A549 (cell line): ENCODE measurements around the gene MAPK4. TPM values are rescaled to one million over a fixed set of nuclear protein-coding genes. Genes with fewer than 3 reads are reported as not detected.

Source experiments
- ATAC-seq, 2 experiments: fragments of 200-7000 bp in 1 of 2; fragments of >200 bp in 1 of 2; cut with Nextera tagmentation in 1 of 2; cut with Tn5 transposase in 1 of 2; 3 replicates each; pipeline versions ENCODE4 v1.8.0 to v1.9.1; 2018 to 2020; ENCODE audit warnings: mild to moderate bottlenecking in 1 of 2, moderate library complexity in 1 of 2
- CTCF ChIA-PET: fragments of 300-600 bp; sonication (Branson Sonifier 250); formaldehyde crosslinking; extraction: SDS; loops from one replicate; lab custom pipeline; 2021; ENCODE audit warnings: antibody characterized with exemption, inconsistent platforms; lab: Yijun Ruan, JAX
- POLR2A ChIA-PET: fragments of 350-600 bp; formaldehyde crosslinking; extraction: SDS; loops from one replicate; lab custom pipeline; 2021; ENCODE audit warnings: antibody characterized with exemption, inconsistent platforms; lab: Yijun Ruan, JAX
- DNase-seq, 2 experiments: peaks; one replicate each; pipeline versions ENCODE4 v3.0.0 to v3.0.0-alpha.2; 2011 to 2016; ENCODE audit warnings: low read depth in 1 of 2, low spot score in 1 of 2
- FAIRE-seq: peaks from 2 replicates; lab custom pipeline; 2011; peaks lifted over from hg19 to GRCh38; lab: Jason Lieb, UNC
- H3K27ac ChIP-seq, 2 experiments: fragments of >200 bp; sonication (Bioruptor Twin); formaldehyde crosslinking; 3 replicates each; pipeline ENCODE4 v1.5.1; 2016 to 2017
- H3K4me1 ChIP-seq: fragments of >200 bp; sonication (Bioruptor Twin); formaldehyde crosslinking; 3 replicates; pipeline ENCODE4 v1.6.1; 2016
- H3K4me2 ChIP-seq: fragments of >200 bp; sonication (Bioruptor Twin); formaldehyde crosslinking; 3 replicates; pipeline ENCODE4 v1.6.1; 2016
- H3K4me3 ChIP-seq: fragments of >200 bp; sonication (Bioruptor Twin); formaldehyde crosslinking; 3 replicates; pipeline ENCODE4 v1.5.1; 2016
- H3K9me3 ChIP-seq: fragments of >200 bp; sonication (Bioruptor Twin); formaldehyde crosslinking; 3 replicates; pipeline ENCODE4 v1.6.1; 2016
- BHLHE40 ChIP-seq: IDR thresholded peaks from 2 replicates; pipeline ENCODE4 v1.6.1; 2012; ENCODE audit warnings: low read depth, low read length, inconsistent platforms
- CHD4 ChIP-seq: fragments of 200-600 bp; sonication (generic); IDR thresholded peaks from 2 replicates; pipeline ENCODE4 v1.6.1; 2016; ENCODE audit warnings: antibody characterized with exemption, mild to moderate bottlenecking, borderline replicate concordance
- EP300 ChIP-seq, 2 experiments: fragments of >200 bp; sonication (Bioruptor Twin); formaldehyde crosslinking; IDR thresholded peaks; 2 replicates in 1 of 2; 3 replicates in 1 of 2; pipeline ENCODE4 v1.6.1; 2016 to 2017
- ESRRA ChIP-seq: fragments of 150-350 bp; IDR thresholded peaks from 2 replicates; pipeline ENCODE4 v1.6.1; 2014; ENCODE audit warnings: mild to moderate bottlenecking, low read length, borderline replicate concordance
- FOSB ChIP-seq: fragments of 250-450 bp; sonication (Bioruptor Pico); IDR thresholded peaks from 2 replicates; pipeline ENCODE4 v1.5.0; 2020; ENCODE audit warnings: mild to moderate bottlenecking, moderate library complexity
- FOSL2 ChIP-seq, 2 experiments: fragments of 450-650 bp in 1 of 2; fragments of >200 bp in 1 of 2; sonication (Bioruptor Twin) in 1 of 2; formaldehyde crosslinking; IDR thresholded peaks; 2 replicates each; pipeline versions ENCODE4 v1.5.0 to v1.6.1; 2016 to 2020; ENCODE audit warnings: mild to moderate bottlenecking in 1 of 2, moderate library complexity in 1 of 2
- HOXB13 ChIP-seq: fragments of 250-450 bp; sonication (Bioruptor Pico); IDR thresholded peaks from 2 replicates; pipeline ENCODE4 v1.5.0; 2020; ENCODE audit warnings: low read depth, mild to moderate bottlenecking, moderate library complexity
- HOXB5 ChIP-seq: fragments of 250-450 bp; sonication (Bioruptor Pico); IDR thresholded peaks from 2 replicates; pipeline ENCODE4 v1.5.0; 2020; ENCODE audit warnings: mild to moderate bottlenecking, moderate library complexity
- JUN ChIP-seq, 2 experiments: fragments of >200 bp; sonication (Bioruptor Twin); formaldehyde crosslinking; IDR thresholded peaks; 2 replicates in 1 of 2; 3 replicates in 1 of 2; pipeline ENCODE4 v1.6.1; 2016 to 2017
- KDM5A ChIP-seq: fragments of 200-600 bp; sonication (generic); IDR thresholded peaks from 2 replicates; pipeline ENCODE4 v1.6.1; 2016; ENCODE audit warnings: antibody characterized with exemption, mild to moderate bottlenecking
- MAZ ChIP-seq: fragments of 150-350 bp; IDR thresholded peaks from 2 replicates; pipeline ENCODE4 v1.6.1; 2014; ENCODE audit warnings: antibody characterized with exemption, low read depth, low read length, borderline replicate concordance
- MYC ChIP-seq: IDR thresholded peaks from 2 replicates; pipeline ENCODE4 v1.6.1; 2012; ENCODE audit warnings: mild to moderate bottlenecking, inconsistent platforms, low read length, improper control_type of control experiment, borderline replicate concordance
- POLR2AphosphoS2 ChIP-seq: conservative IDR thresholded peaks from 2 replicates; pipeline ENCODE4 v1.6.1; 2012; ENCODE audit warnings: low read length, improper control_type of control experiment, inconsistent platforms
- RARB ChIP-seq: fragments of 250-450 bp; sonication (Bioruptor Pico); IDR thresholded peaks from 2 replicates; pipeline ENCODE4 v1.8.0; 2021; ENCODE audit warnings: mild to moderate bottlenecking, moderate library complexity
- RNF2 ChIP-seq: fragments of 200-600 bp; sonication (generic); IDR thresholded peaks from 2 replicates; pipeline ENCODE4 v1.6.1; 2016; ENCODE audit warnings: low read depth, mild to moderate bottlenecking, antibody characterized with exemption, moderate library complexity, borderline replicate concordance
- SREBF2 ChIP-seq: fragments of 450-650 bp; IDR thresholded peaks from 2 replicates; pipeline ENCODE4 v1.6.1; 2014; ENCODE audit warnings: mild to moderate bottlenecking, moderate library complexity
- ZC3H11A ChIP-seq: fragments of 450-650 bp; IDR thresholded peaks from 2 replicates; pipeline ENCODE4 v1.6.1; 2014; ENCODE audit warnings: antibody characterized with exemption, mild to moderate bottlenecking
- ZNF302 ChIP-seq: fragments of 250-450 bp; sonication (Bioruptor Pico); IDR thresholded peaks from 2 replicates; pipeline ENCODE4 v1.9.0; 2021; ENCODE audit warnings: inconsistent platforms, mild to moderate bottlenecking, moderate library complexity
- ZSCAN20 ChIP-seq: fragments of 250-450 bp; sonication (Bioruptor Pico); IDR thresholded peaks from 2 replicates; pipeline ENCODE4 v1.8.0; 2022; ENCODE audit warnings: mild to moderate bottlenecking, moderate library complexity
- WGBS: methylation state at CpG from one replicate; pipeline ENCODE4 v1.1.6; 2017; ENCODE audit errors: missing lambda C conversion rate; 5-methylcytosine and 5-hydroxymethylcytosine counted together
- polyA plus RNA-seq, 4 experiments: library from polyadenylated mRNA; depleted of rRNA in 3 of 4; stranded (reverse); fragments of >200 nt; fragmentation: RNase III in 1 of 4; extraction: RNeasy Plus Mini Kit Qiagen cat#74134 plus additional on column Dnase treatment in 1 of 4; gene quantifications; 2 replicates in 3 of 4; 3 replicates in 1 of 4; pipeline ENCODE4 v1.2.3, GENCODE V29; 2011 to 2017
- TF ChIP-seq, protein P1 (sequence below): fragments of >200 bp; sonication (Bioruptor Twin); formaldehyde crosslinking; IDR thresholded peaks from 3 replicates; pipeline ENCODE4 v1.6.1; 2016
- TF ChIP-seq, protein P2 (sequence below): fragments of 250-450 bp; sonication (Bioruptor Pico); IDR thresholded peaks from 2 replicates; pipeline ENCODE4 v1.5.0; 2021; ENCODE audit warnings: mild to moderate bottlenecking, moderate library complexity, borderline replicate concordance
- TF ChIP-seq, protein P3 (sequence below): fragments of 250-450 bp; sonication (Bioruptor Pico); IDR thresholded peaks from 2 replicates; pipeline ENCODE4 v1.5.0; 2020; ENCODE audit warnings: low read depth, mild to moderate bottlenecking, moderate library complexity
- TF ChIP-seq, protein P4 (sequence below): fragments of 450-650 bp; IDR thresholded peaks from 2 replicates; pipeline ENCODE4 v1.6.1; 2014; ENCODE audit warnings: antibody characterized with exemption
- TF ChIP-seq, protein P5 (sequence below): fragments of >200 bp; sonication (Bioruptor Twin); formaldehyde crosslinking; IDR thresholded peaks from 3 replicates; pipeline ENCODE4 v1.5.1; 2016
- TF ChIP-seq, protein P6 (sequence below): IDR thresholded peaks from 2 replicates; pipeline ENCODE4 v1.6.1; 2012

Gene MAPK4
- polyA plus RNA-seq, 2 of the 4 experiments (the other 2 are of a cell fraction): 0.01 TPM; not detected in 1

DNA sequence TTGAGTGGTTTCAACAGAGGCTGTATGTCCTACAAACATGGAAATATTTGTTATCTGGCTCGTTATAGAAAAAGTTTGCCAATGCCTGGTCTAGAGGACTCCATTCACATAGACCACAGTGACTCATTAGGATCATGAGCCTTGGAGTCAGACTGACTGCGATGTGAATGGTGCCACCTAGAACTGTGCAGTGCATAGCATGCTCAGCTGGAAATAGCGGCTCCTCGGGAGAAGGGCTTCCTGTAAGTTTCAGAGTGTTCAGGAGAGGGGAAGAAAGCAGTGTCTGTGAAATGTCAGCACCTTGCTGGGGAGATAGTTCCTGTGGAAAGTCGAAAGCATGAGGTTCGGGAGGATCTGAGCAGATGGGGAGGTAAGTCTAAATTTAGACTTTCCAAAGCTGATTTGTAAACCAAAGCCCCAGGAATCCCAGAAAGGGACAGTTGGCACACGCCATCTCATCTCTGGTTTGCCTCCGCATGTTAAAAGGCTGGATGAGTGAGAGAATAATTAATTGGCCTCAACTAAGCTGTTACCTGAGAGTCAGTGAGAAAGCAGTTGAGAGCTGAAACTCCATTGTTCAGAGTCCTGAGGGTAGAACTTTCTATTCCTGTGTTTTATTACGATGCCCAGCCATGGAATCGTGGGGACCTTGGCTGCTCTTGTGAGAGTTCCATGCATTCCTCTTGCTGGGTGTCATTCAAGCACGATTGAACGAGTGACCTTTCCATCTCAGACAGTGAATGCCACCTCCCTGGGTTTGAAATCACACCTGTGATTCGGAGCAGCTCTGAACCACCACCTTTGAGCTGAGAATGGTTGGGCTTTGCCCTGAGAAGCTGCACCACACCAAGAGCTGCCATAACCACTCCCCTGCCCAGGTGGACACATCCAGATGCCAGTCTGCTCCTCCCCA is 99.5 kb downstream of the MAPK4 start:
- no peaks in the 10 kb centered on the region for H3K4me1 ChIP-seq
- H3K27ac ChIP-seq: no peak overlapping the region
- ATAC-seq (peak; percentile 87 to 90), DNase-seq (peak; percentile 16 to 44), FAIRE-seq (no peak)
- CTCF ChIA-PET: no interaction called here
- WGBS: 20% methylated on average over 13 of the region's 13 CpGs
- no peak overlapping the region for H3K4me2 ChIP-seq
- H3K9me3 ChIP-seq: 0 out of 3 replicates have a peak, but pooled peaks cover 5% of the 10 kb centered on the region
- TF ChIP-seq, protein P1, sequence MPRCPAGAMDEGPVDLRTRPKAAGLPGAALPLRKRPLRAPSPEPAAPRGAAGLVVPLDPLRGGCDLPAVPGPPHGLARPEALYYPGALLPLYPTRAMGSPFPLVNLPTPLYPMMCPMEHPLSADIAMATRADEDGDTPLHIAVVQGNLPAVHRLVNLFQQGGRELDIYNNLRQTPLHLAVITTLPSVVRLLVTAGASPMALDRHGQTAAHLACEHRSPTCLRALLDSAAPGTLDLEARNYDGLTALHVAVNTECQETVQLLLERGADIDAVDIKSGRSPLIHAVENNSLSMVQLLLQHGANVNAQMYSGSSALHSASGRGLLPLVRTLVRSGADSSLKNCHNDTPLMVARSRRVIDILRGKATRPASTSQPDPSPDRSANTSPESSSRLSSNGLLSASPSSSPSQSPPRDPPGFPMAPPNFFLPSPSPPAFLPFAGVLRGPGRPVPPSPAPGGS: no peak
- TF ChIP-seq FOSB (no peak), KDM5A (no peak), SREBF2 (no peak), FOSL2 (IDR thresholded peaks at IDR 0.05) (no peak), FOSL2 (CRISPR knock-in tag; IDR thresholded peaks at IDR 0.05) (no peak), POLR2AphosphoS2 (no peak), ZSCAN20 (CRISPR knock-in tag) (no peak), RNF2 (no peak), ZNF302 (CRISPR knock-in tag) (no peak), RARB (no peak), ZC3H11A (no peak)
- TF ChIP-seq, protein P2, sequence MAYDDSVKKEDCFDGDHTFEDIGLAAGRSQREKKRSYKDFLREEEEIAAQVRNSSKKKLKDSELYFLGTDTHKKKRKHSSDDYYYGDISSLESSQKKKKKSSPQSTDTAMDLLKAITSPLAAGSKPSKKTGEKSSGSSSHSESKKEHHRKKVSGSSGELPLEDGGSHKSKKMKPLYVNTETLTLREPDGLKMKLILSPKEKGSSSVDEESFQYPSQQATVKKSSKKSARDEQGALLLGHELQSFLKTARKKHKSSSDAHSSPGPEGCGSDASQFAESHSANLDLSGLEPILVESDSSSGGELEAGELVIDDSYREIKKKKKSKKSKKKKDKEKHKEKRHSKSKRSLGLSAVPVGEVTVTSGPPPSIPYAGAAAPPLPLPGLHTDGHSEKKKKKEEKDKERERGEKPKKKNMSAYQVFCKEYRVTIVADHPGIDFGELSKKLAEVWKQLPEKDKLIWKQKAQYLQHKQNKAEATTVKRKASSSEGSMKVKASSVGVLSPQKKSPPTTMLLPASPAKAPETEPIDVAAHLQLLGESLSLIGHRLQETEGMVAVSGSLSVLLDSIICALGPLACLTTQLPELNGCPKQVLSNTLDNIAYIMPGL (CRISPR knock-in tag): no peak
- TF ChIP-seq, protein P3, sequence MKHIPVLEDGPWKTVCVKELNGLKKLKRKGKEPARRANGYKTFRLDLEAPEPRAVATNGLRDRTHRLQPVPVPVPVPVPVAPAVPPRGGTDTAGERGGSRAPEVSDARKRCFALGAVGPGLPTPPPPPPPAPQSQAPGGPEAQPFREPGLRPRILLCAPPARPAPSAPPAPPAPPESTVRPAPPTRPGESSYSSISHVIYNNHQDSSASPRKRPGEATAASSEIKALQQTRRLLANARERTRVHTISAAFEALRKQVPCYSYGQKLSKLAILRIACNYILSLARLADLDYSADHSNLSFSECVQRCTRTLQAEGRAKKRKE: no peak
- TF ChIP-seq, protein P4, sequence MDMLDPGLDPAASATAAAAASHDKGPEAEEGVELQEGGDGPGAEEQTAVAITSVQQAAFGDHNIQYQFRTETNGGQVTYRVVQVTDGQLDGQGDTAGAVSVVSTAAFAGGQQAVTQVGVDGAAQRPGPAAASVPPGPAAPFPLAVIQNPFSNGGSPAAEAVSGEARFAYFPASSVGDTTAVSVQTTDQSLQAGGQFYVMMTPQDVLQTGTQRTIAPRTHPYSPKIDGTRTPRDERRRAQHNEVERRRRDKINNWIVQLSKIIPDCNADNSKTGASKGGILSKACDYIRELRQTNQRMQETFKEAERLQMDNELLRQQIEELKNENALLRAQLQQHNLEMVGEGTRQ: no peak
- TF ChIP-seq, protein P5, sequence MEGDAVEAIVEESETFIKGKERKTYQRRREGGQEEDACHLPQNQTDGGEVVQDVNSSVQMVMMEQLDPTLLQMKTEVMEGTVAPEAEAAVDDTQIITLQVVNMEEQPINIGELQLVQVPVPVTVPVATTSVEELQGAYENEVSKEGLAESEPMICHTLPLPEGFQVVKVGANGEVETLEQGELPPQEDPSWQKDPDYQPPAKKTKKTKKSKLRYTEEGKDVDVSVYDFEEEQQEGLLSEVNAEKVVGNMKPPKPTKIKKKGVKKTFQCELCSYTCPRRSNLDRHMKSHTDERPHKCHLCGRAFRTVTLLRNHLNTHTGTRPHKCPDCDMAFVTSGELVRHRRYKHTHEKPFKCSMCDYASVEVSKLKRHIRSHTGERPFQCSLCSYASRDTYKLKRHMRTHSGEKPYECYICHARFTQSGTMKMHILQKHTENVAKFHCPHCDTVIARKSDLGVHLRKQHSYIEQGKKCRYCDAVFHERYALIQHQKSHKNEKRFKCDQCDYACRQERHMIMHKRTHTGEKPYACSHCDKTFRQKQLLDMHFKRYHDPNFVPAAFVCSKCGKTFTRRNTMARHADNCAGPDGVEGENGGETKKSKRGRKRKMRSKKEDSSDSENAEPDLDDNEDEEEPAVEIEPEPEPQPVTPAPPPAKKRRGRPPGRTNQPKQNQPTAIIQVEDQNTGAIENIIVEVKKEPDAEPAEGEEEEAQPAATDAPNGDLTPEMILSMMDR: no peak
- POLR2A ChIA-PET: no interaction called here
- no peak overlapping the region for H3K4me3 ChIP-seq

DNA sequence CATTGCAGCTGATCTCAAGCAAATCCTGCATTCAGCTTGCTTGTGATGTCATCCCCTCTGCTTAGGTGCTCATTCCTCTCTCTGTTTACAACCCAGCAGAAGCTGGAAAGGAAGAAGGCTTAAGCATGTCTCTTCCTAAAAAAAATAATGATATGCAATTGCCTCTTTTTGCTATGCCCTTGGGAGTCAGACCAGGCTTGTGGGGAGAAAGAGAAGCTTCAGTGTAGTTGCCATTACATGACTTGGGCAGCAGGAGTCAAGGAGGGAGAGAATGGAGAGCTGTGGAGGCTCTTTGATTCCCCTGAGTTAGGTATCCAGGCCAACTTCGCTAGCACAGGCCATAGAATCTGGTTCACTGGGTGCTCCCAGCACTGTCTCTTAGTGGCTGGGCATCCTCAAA is 101.1 kb downstream of the MAPK4 start:
- no peak overlapping the region for H3K4me2 ChIP-seq
- POLR2A ChIA-PET: interaction anchor here (0.5 kb wide), 1 partner anchor 102 kb away, joined by 3 read pairs; no protein-coding TSS in a partner anchor
- 0% methylated on average over 1 of the region's 1 CpG for WGBS
- no peak for DNase-seq
- ATAC-seq: no peak
- no peak overlapping the region for H3K27ac ChIP-seq
- FAIRE-seq: no peak
- no peaks in the 10 kb centered on the region for H3K4me1 ChIP-seq
- no peak overlapping the region for H3K4me3 ChIP-seq
- CTCF ChIA-PET: interaction anchor here (1.3 kb wide), 1 partner anchor 11 kb away, joined by 4 read pairs; no protein-coding TSS in a partner anchor
- H3K9me3 ChIP-seq: 0 out of 3 replicates have a peak, but pooled peaks cover 5% of the 10 kb centered on the region
- TF ChIP-seq BHLHE40 (no peak), MYC (no peak), FOSL2 (IDR thresholded peaks at IDR 0.05) (no peak), FOSL2 (CRISPR knock-in tag; IDR thresholded peaks at IDR 0.05) (no peak), EP300 (IDR thresholded peaks at IDR 0.05) (no peak), HOXB13 (no peak), MAZ (no peak), FOSB (no peak), CHD4 (no peak), JUN (IDR thresholded peaks at IDR 0.05) (no peak), ESRRA (no peak), HOXB5 (CRISPR knock-in tag) (no peak)
- TF ChIP-seq, protein P2 (CRISPR knock-in tag): no peak
- TF ChIP-seq, protein P6, sequence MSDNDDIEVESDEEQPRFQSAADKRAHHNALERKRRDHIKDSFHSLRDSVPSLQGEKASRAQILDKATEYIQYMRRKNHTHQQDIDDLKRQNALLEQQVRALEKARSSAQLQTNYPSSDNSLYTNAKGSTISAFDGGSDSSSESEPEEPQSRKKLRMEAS: no peak
